Erythroblast (primary cell): ENCODE data around the gene KCNF1.

ENCODE experiments used
- GATA1 ChIP-seq: IDR thresholded peaks from 2 replicates; pipeline ENCODE4 v1.6.1; 2011; ENCODE audit warnings: low read depth, mild to moderate bottlenecking, control low read depth, low read length, moderate library complexity
- POLR2A ChIP-seq: IDR thresholded peaks from 2 replicates; pipeline ENCODE4 v1.6.1; 2011; ENCODE audit warnings: mild to moderate bottlenecking, low read length

GRCh38 chr2:10863047-10863446, 48.7 kb upstream of the KCNF1 start:
- no peak for TF ChIP-seq POLR2A
- no peak for TF ChIP-seq GATA1
